ENCODE measurements around the gene VKORC1. TPM values are rescaled to one million over a fixed set of nuclear protein-coding genes. Genes with fewer than 3 reads are reported as not detected.
"Not testable (repeated sequence)": the region's sequence is repeated elsewhere in the genome, so short reads cannot be mapped to it uniquely, and the experiment has no call there.

VKORC1 gene
- polyA plus RNA-seq (2012; ENCODE audit: missing spikeins): 78.4 TPM

- TF ChIP-seq TAF1 (IDR thresholded peaks at IDR 0.05; ENCODE audit: borderline replicate concordance, low read depth, low read length): no peak
- peak; percentile 35; the same call in 1 of the 2 replicates for TF ChIP-seq POLR2AphosphoS5 (IDR thresholded peaks at IDR 0.05; ENCODE audit: low read depth, low read length)
- peak; percentile 46; the same call in 1 of the 2 replicates for TF ChIP-seq POLR2A (IDR thresholded peaks at IDR 0.05; ENCODE audit: low read depth, low read length)
- FAIRE-seq: peak; percentile 91
These were observed at the start of gene VKORC1 for GRCh38 chr16:31094424-31095120. VKORC1 (minus strand) TSS chr16:31094797; CDS start chr16:31094729, 68 bp downstream.

GRCh38 chr16:31143694-31144148 lies 49.1 kb upstream of the VKORC1 start:
- TF ChIP-seq TAF1 (IDR thresholded peaks at IDR 0.05; ENCODE audit: borderline replicate concordance, low read depth, low read length) (no peak), POLR2A (IDR thresholded peaks at IDR 0.05; ENCODE audit: low read depth, low read length) (no peak), POLR2AphosphoS5 (IDR thresholded peaks at IDR 0.05; ENCODE audit: low read depth, low read length) (no peak)

More at GRCh38 chr16:31094424-31095120, at the start of gene VKORC1:
- DNase-seq (ENCODE audit: insufficient read length): peak; percentile 88

GRCh38 chr16:31143011-31143693 lies 48.6 kb upstream of the VKORC1 start:
- no peak for DNase-seq (ENCODE audit: insufficient read length)
- TF ChIP-seq POLR2AphosphoS5 (IDR thresholded peaks at IDR 0.05; ENCODE audit: low read depth, low read length) (no peak), TAF1 (IDR thresholded peaks at IDR 0.05; ENCODE audit: borderline replicate concordance, low read depth, low read length) (no peak), POLR2A (IDR thresholded peaks at IDR 0.05; ENCODE audit: low read depth, low read length) (no peak)

More at GRCh38 chr16:31143694-31144148, 49.1 kb upstream of the VKORC1 start:
- no peak for DNase-seq (ENCODE audit: insufficient read length)
- FAIRE-seq: no peak

GRCh38 chr16:31142109-31143010 lies 47.8 kb upstream of the VKORC1 start:
- peak; percentile 97 for FAIRE-seq
- peak; percentile 99 for DNase-seq (ENCODE audit: insufficient read length)
- TF ChIP-seq TAF1 (IDR thresholded peaks at IDR 0.05; ENCODE audit: borderline replicate concordance, low read depth, low read length) (no peak), POLR2A (IDR thresholded peaks at IDR 0.05; ENCODE audit: low read depth, low read length) (no peak), POLR2AphosphoS5 (IDR thresholded peaks at IDR 0.05; ENCODE audit: low read depth, low read length) (no peak)

More at GRCh38 chr16:31143011-31143693, 48.6 kb upstream of the VKORC1 start:
- FAIRE-seq: no peak

GRCh38 chr16:31141489-31142108 lies 47.0 kb upstream of the VKORC1 start:
- TF ChIP-seq POLR2A (IDR thresholded peaks at IDR 0.05; ENCODE audit: low read depth, low read length): no peak
- no peak for TF ChIP-seq TAF1 (IDR thresholded peaks at IDR 0.05; ENCODE audit: borderline replicate concordance, low read depth, low read length)
- TF ChIP-seq POLR2AphosphoS5 (IDR thresholded peaks at IDR 0.05; ENCODE audit: low read depth, low read length): no peak
- DNase-seq (ENCODE audit: insufficient read length) (peak; percentile 46), FAIRE-seq (no peak)

- not testable (repeated sequence) for FAIRE-seq; DNase-seq (ENCODE audit: insufficient read length)
These were observed 46.5 kb upstream of the VKORC1 start for GRCh38 chr16:31141071-31141469.

GRCh38 chr16:31138621-31139578 lies 44.3 kb upstream of the VKORC1 start:
- no peak for DNase-seq (ENCODE audit: insufficient read length)
- FAIRE-seq: no peak
- TF ChIP-seq POLR2A (IDR thresholded peaks at IDR 0.05; ENCODE audit: low read depth, low read length): no peak
- no peak for TF ChIP-seq POLR2AphosphoS5 (IDR thresholded peaks at IDR 0.05; ENCODE audit: low read depth, low read length)
- TF ChIP-seq TAF1 (IDR thresholded peaks at IDR 0.05; ENCODE audit: borderline replicate concordance, low read depth, low read length): no peak

- not testable (repeated sequence) for FAIRE-seq
These were observed 42.4 kb upstream of the VKORC1 start for GRCh38 chr16:31136822-31137499.

GRCh38 chr16:31136287-31136662 lies 41.7 kb upstream of the VKORC1 start:
- TF ChIP-seq TAF1 (IDR thresholded peaks at IDR 0.05; ENCODE audit: borderline replicate concordance, low read depth, low read length) (no peak), POLR2AphosphoS5 (IDR thresholded peaks at IDR 0.05; ENCODE audit: low read depth, low read length) (no peak), POLR2A (IDR thresholded peaks at IDR 0.05; ENCODE audit: low read depth, low read length) (no peak)
- DNase-seq (ENCODE audit: insufficient read length) (no peak), FAIRE-seq (no peak)

More at GRCh38 chr16:31136822-31137499, 42.4 kb upstream of the VKORC1 start:
- not testable (repeated sequence) for DNase-seq (ENCODE audit: insufficient read length)

Measured in GM12892 (cell line).